Tibial nerve (tissue), 4 donors: ENCODE measurements around the gene HIVEP2.

Experiments
- CTCF ChIP-seq, 5 experiments: fragments of 200-600 bp in 3 of 5; fragments of 450-650 bp in 2 of 5; sonication (generic) in 3 of 5; IDR thresholded peaks; one replicate each; pipeline ENCODE4 v1.5.1; 2016 to 2019; ENCODE audit warnings: antibody characterized with exemption in 5 of 5, mild to moderate bottlenecking in 3 of 5, moderate library complexity in 2 of 5
- EP300 ChIP-seq, 2 donors: sonication (generic); formaldehyde crosslinking; IDR thresholded peaks; one replicate each; pipeline ENCODE4 v1.6.1; 2017; ENCODE audit warnings: antibody characterized with exemption in 2 of 2, mild to moderate bottlenecking in 1 of 2
- POLR2A ChIP-seq, 2 donors: fragments of 450-650 bp; IDR thresholded peaks; one replicate each; pipeline ENCODE4 v1.6.1; 2017; ENCODE audit warnings: antibody characterized with exemption in 2 of 2, mild to moderate bottlenecking in 2 of 2, moderate library complexity in 2 of 2

GRCh38 chr6:142934599-142934998 is 10.4 kb downstream of the HIVEP2 start:
- no peak for TF ChIP-seq CTCF (IDR thresholded peaks at IDR 0.05)
- no peak for TF ChIP-seq POLR2A (IDR thresholded peaks at IDR 0.05)
- no peak for TF ChIP-seq EP300 (IDR thresholded peaks at IDR 0.05)
